GM21360 (cell line): Measurements from ENCODE around the gene TMEM205.

ENCODE experiments used
- ATAC-seq: cut with Tn5 transposase; IDR thresholded peaks from one replicate; pipeline ENCODE4 v1.9.1; 2021; ENCODE audit warnings: mild to moderate bottlenecking, moderate library complexity; ENCODE audit not compliant: unreplicated experiment

Gene TMEM205

GRCh38 chr19:11304936-11305335 lies 41.1 kb downstream of the TMEM205 start:
- ATAC-seq, result no peak

GRCh38 chr19:11300811-11301120 lies 45.3 kb downstream of the TMEM205 start:
- no peak for ATAC-seq

GRCh38 chr19:11299946-11300810 lies 45.9 kb downstream of the TMEM205 start:
- ATAC-seq, result no peak

GRCh38 chr19:11296264-11296663 lies 49.8 kb downstream of the TMEM205 start:
- no peak for ATAC-seq

GRCh38 chr19:11295665-11296245 lies 50.3 kb downstream of the TMEM205 start, which contains the start of gene TSPAN16:
Gene TSPAN16, plus strand, starts transcription at chr19:11296160. Its CDS starts 138 bp downstream, at chr19:11296298.
- no peak for ATAC-seq

- no peak for ATAC-seq
These were observed 50.9 kb downstream of the TMEM205 start for GRCh38 chr19:11295180-11295579.

- ATAC-seq, result no peak
These were observed 52.4 kb downstream of the TMEM205 start for GRCh38 chr19:11293433-11294389.
